AG09309 (cell line): Measurements from ENCODE around the gene SERBP1.

Experiments
- DNase-seq: peaks from one replicate; pipeline ENCODE4 v3.0.0-alpha.2; 2010; ENCODE audit warnings: low read depth
- H3K4me3 ChIP-seq: 2 replicates; pipeline ENCODE4 v1.5.1; 2011; ENCODE audit warnings: mild to moderate bottlenecking, low read depth, low read length, moderate library complexity; ENCODE audit not compliant: control insufficient read depth
- CTCF ChIP-seq: IDR thresholded peaks from 2 replicates; pipeline ENCODE4 v1.5.1; 2011; ENCODE audit warnings: mild to moderate bottlenecking, low read depth, low read length, inconsistent platforms; ENCODE audit not compliant: insufficient read depth, control insufficient read depth; ENCODE audit errors: missing control alignments

SERBP1 gene

GRCh38 chr1:67382292-67382691 is 47.9 kb downstream of the SERBP1 start:
- no peak for TF ChIP-seq CTCF
- DNase-seq: no peak
- no peak overlapping the region for H3K4me3 ChIP-seq

GRCh38 chr1:67381154-67381553 is 49.0 kb downstream of the SERBP1 start:
- no peak overlapping the region for H3K4me3 ChIP-seq
- no peak for DNase-seq
- no peak for TF ChIP-seq CTCF

- DNase-seq: no peak
- H3K4me3 ChIP-seq: no peak overlapping the region
- no peak for TF ChIP-seq CTCF
These were observed 52.9 kb downstream of the SERBP1 start for GRCh38 chr1:67377253-67377652.

GRCh38 chr1:67376381-67376780 is 53.8 kb downstream of the SERBP1 start:
- no peak overlapping the region for H3K4me3 ChIP-seq
- no peak for TF ChIP-seq CTCF
- no peak for DNase-seq

- no peak for DNase-seq
- H3K4me3 ChIP-seq: no peak overlapping the region
- no peak for TF ChIP-seq CTCF
These were observed 57.3 kb downstream of the SERBP1 start for GRCh38 chr1:67372898-67373297.

GRCh38 chr1:67372136-67372535 is 58.1 kb downstream of the SERBP1 start:
- no peak for TF ChIP-seq CTCF
- no peak for DNase-seq
- H3K4me3 ChIP-seq: no peak overlapping the region

GRCh38 chr1:67371681-67372080 is 58.5 kb downstream of the SERBP1 start:
- no peak for TF ChIP-seq CTCF
- DNase-seq: no peak
- no peak overlapping the region for H3K4me3 ChIP-seq
